WTC11 (cell line): ENCODE data around the gene PRSS38.

ENCODE experiments used
- SOX15 ChIP-seq: fragments of 250-450 bp; sonication (Bioruptor Pico); IDR thresholded peaks from 2 replicates; pipeline ENCODE4 v1.9.0; 2021; ENCODE audit warnings: mild to moderate bottlenecking
- TP53 ChIP-seq: sonication (generic); formaldehyde crosslinking; IDR thresholded peaks from 2 replicates; pipeline ENCODE4 v1.8.1; 2023; ENCODE audit warnings: mild to moderate bottlenecking, missing genetic modification reagents
- ZNF423 ChIP-seq: fragments of 250-450 bp; sonication (Bioruptor Pico); IDR thresholded peaks from 2 replicates; pipeline ENCODE4 v2.1.2; 2022; ENCODE audit warnings: mild to moderate bottlenecking, moderate library complexity
- TF ChIP-seq, protein P1 (sequence below): sonication (generic); formaldehyde crosslinking; IDR thresholded peaks from 2 replicates; pipeline ENCODE4 v1.8.1; 2022; ENCODE audit warnings: missing genetic modification reagents, borderline replicate concordance
- TF ChIP-seq, protein P2 (sequence below): fragments of 200-600 bp; IDR thresholded peaks from 2 replicates; pipeline ENCODE4 v1.8.0; 2022; ENCODE audit warnings: antibody characterized with exemption
- TF ChIP-seq, protein P3 (sequence below): sonication (generic); formaldehyde crosslinking; conservative IDR thresholded peaks from 2 replicates; pipeline ENCODE4 v1.8.1; 2022; ENCODE audit warnings: mild to moderate bottlenecking, missing genetic modification reagents
- TF ChIP-seq, protein P4 (sequence below): sonication (generic); formaldehyde crosslinking; IDR thresholded peaks from 2 replicates; pipeline ENCODE4 v1.8.1; 2023; ENCODE audit warnings: mild to moderate bottlenecking, moderate library complexity, missing genetic modification reagents

DNA sequence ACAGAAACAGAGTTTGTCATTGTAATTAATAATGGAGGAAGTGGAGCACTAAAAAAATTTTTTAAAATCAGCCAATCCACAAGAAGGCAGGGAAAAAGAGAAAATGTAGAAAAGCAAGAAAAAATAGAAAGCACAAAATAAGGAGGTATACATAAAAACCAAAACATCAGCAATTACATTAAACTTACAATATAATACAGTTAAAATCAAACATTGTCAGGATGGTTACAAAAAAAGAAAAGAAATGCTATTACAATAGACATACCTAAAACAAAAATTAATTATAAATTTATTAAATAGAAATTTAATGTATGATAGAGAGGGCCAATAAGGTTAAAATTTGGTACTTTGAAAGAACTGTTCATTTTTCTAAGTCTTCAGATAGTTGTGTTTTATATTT lies 38.7 kb downstream of the PRSS38 start:
- TF ChIP-seq, protein P1, sequence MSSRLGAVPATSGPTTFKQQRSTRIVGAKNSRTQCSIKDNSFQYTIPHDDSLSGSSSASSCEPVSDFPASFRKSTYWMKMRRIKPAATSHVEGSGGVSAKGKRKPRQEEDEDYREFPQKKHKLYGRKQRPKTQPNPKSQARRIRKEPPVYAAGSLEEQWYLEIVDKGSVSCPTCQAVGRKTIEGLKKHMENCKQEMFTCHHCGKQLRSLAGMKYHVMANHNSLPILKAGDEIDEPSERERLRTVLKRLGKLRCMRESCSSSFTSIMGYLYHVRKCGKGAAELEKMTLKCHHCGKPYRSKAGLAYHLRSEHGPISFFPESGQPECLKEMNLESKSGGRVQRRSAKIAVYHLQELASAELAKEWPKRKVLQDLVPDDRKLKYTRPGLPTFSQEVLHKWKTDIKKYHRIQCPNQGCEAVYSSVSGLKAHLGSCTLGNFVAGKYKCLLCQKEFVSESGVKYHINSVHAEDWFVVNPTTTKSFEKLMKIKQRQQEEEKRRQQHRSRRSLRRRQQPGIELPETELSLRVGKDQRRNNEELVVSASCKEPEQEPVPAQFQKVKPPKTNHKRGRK (CRISPR knock-in tag), result no peak
- TF ChIP-seq, protein P2, sequence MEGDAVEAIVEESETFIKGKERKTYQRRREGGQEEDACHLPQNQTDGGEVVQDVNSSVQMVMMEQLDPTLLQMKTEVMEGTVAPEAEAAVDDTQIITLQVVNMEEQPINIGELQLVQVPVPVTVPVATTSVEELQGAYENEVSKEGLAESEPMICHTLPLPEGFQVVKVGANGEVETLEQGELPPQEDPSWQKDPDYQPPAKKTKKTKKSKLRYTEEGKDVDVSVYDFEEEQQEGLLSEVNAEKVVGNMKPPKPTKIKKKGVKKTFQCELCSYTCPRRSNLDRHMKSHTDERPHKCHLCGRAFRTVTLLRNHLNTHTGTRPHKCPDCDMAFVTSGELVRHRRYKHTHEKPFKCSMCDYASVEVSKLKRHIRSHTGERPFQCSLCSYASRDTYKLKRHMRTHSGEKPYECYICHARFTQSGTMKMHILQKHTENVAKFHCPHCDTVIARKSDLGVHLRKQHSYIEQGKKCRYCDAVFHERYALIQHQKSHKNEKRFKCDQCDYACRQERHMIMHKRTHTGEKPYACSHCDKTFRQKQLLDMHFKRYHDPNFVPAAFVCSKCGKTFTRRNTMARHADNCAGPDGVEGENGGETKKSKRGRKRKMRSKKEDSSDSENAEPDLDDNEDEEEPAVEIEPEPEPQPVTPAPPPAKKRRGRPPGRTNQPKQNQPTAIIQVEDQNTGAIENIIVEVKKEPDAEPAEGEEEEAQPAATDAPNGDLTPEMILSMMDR, result no peak
- TF ChIP-seq, protein P3, sequence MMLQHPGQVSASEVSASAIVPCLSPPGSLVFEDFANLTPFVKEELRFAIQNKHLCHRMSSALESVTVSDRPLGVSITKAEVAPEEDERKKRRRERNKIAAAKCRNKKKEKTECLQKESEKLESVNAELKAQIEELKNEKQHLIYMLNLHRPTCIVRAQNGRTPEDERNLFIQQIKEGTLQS (CRISPR knock-in tag), result no peak
- TF ChIP-seq ZNF423, result no peak
- TF ChIP-seq, protein P4, sequence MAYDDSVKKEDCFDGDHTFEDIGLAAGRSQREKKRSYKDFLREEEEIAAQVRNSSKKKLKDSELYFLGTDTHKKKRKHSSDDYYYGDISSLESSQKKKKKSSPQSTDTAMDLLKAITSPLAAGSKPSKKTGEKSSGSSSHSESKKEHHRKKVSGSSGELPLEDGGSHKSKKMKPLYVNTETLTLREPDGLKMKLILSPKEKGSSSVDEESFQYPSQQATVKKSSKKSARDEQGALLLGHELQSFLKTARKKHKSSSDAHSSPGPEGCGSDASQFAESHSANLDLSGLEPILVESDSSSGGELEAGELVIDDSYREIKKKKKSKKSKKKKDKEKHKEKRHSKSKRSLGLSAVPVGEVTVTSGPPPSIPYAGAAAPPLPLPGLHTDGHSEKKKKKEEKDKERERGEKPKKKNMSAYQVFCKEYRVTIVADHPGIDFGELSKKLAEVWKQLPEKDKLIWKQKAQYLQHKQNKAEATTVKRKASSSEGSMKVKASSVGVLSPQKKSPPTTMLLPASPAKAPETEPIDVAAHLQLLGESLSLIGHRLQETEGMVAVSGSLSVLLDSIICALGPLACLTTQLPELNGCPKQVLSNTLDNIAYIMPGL (CRISPR knock-in tag), result no peak
- no peak for TF ChIP-seq SOX15 (CRISPR knock-in tag)
- no peak for TF ChIP-seq TP53 (CRISPR knock-in tag)
